GM19455 (cell line): ENCODE results near the gene DOCK4.

ENCODE experiments used
- ATAC-seq: cut with Tn5 transposase; IDR thresholded peaks from one replicate; pipeline ENCODE4 v1.9.1; 2021; ENCODE audit not compliant: unreplicated experiment

DOCK4 gene

DNA sequence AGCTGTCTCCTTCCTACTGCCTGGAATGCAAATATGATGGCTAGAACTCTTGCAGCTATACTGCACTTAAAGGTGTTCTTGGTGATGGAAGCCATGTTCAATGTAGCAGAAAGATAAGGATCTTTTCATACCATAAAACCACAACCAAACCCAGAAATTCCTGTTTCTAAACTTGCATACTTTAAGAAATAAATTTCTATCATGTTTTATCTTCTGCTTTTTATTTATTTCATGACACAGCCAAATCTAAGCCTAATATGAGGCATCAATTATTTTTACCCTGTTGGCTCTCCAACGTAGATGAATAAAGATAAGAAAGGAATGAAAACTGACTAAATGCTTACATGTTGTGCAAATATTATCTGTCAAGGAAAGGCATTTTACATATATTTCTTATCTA is 224.1 kb downstream of the DOCK4 start:
- no peak for ATAC-seq

DNA sequence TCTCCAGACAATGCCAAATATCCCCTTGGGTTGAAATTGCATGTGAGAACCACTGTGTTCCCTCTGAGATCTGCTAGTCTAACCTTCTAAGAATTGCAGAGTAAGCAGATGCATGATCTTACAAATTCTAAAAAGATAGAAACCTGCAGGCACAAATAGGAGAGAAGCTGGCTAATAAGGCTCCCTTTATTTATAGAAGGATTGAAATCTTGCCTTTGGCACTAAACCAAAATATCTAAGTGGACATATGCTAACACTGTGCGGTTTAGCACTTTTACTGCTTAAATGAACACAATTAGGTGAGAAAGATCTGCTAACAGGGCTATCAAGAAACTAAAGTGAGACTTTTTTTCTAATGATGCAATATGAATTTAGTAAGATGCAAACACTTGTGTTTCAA is 225.5 kb downstream of the DOCK4 start:
- ATAC-seq: no peak

DNA sequence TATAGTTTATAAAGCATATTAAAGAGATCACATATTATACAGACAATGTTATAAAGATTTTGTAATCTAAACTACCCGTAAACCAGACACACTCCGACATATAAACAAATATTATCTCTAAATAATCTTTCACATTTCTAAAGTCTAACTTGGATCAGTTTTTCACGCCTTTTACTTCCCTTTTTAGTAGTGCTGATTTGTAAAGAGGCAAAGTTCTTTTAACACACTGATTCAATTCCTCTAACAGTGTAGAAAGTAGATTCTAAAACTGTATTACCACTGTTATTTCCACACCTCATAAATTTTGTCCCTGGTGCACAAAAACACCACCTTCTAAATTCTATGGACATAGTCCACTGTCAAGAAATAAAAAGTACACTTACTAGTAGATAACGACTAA is 230.9 kb downstream of the DOCK4 start:
- no peak for ATAC-seq

GRCh38 chr7:111960984-111961383 is 245.2 kb downstream of the DOCK4 start:
- ATAC-seq: no peak

- no peak for ATAC-seq
These were observed 247.3 kb downstream of the DOCK4 start for GRCh38 chr7:111958896-111959295.

GRCh38 chr7:111958431-111958830 is 247.8 kb downstream of the DOCK4 start:
- no peak for ATAC-seq

GRCh38 chr7:111955616-111956015 is 250.6 kb downstream of the DOCK4 start:
- no peak for ATAC-seq

DNA sequence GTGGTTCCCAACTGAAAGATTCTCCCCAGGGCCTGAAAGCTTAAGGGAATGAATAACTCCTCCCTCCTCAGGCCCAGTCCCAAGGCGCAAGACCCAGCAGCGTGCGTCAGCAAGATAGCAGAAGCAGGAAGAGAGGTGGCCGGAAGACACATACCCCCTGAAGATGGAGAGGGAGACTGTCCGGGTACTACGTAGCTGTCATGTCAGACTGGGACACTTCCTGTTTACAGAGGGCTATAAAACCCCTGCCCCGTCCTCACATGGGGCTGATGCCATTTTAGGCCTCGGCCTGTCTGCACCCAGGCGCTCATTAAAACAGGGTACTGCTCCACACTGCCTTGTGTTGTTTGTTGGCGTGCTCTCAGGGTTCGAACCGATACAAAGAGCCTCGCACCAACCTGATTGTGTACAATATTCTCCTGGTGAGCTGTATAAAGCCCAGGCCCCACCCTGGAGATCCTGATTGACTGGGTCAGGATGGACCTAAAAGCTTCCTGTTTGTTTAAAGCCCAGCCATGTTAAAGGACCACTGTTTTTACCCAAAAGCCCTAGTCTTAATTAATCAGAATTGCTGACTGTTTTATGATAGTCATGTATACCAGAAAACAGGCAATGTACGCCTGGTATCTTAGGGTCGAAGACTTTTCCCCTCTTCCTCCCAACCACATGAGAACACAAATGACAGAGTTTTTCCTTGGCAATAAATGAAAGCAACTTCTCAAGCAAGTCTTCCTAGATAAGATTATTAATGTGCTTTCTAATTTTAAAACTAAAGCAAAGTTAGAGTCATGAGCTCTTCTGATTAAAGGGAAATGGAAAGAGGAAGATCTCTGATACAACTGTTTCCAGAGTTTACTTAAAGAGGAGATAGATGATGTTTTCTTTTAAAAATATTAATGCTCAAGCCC is 251.5 kb downstream of the DOCK4 start:
- ATAC-seq: no peak

DNA sequence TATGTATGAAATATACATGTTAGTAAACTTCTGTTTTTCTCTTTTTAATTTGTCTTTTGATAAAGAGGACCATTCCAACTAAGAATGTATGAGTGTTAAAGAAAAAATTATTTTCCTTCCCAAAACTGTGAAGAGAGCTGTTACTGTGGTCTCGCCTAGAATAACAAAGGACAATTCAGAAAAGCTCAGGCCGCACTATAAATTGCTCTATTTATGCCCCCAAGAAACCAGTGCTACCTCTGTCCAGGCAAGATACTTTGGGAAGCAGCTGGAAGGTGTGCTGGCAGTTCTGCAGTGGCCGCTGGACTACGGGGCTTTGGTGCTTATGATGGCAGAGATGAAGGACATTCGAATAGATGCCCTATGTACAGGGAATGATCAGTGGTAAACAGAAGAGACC is 252.1 kb downstream of the DOCK4 start:
- no peak for ATAC-seq

- no peak for ATAC-seq
These were observed 252.6 kb downstream of the DOCK4 start for GRCh38 chr7:111953611-111954010.

GRCh38 chr7:111952783-111953182 is 253.4 kb downstream of the DOCK4 start:
- no peak for ATAC-seq

DNA sequence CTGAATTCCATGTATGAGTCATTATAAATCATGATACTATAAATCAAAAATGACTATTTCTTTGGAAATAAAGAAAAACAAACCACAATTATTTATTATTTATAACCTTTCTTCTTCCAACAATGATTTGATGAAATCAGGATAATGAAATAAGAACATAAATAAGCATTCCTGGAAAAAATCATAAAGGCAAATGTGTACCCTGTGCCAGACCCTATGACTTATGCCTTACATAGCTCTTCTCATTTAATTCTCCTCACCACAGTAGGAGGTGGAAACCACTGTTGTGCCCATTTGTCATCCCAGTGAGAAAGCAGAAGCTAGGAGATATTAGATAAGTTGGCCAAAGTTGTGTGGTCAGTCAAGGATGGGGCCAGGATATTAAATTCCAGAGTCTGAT is 255.1 kb downstream of the DOCK4 start:
- no peak for ATAC-seq

DNA sequence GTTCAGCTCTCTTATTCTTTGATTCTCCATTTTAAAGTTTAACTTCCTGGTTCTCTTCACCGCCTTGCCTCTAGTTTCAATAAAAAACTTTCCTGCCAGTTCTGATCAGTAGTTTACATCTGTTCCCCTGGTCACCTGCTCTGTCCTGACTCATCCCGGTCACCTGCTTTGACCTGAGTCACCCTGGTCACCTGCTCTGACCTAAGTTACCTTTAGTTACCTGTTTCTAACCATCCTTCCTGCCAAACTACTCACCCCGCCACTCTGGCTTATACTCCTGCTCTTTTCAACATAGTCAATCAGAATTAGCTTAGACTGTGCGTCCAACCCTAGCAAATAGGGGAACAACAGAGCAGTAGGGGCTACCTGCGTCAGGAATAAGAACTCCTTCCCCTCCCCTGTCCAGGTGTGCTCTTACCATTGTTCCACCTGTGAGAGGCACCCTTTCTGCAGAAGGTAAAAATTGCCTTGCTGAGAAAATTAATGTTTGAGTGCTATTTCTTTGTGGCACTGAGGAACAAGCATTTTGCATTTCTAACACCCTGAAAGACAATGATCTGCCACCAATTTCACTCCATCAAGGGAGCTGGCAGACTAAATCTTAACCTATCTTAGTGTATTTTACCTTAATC is 263.6 kb downstream of the DOCK4 start:
- ATAC-seq: no peak

GRCh38 chr7:111937163-111937562 is 269.0 kb downstream of the DOCK4 start:
- ATAC-seq: no peak

GRCh38 chr7:111933609-111934008 is 272.6 kb downstream of the DOCK4 start:
- ATAC-seq: no peak

DNA sequence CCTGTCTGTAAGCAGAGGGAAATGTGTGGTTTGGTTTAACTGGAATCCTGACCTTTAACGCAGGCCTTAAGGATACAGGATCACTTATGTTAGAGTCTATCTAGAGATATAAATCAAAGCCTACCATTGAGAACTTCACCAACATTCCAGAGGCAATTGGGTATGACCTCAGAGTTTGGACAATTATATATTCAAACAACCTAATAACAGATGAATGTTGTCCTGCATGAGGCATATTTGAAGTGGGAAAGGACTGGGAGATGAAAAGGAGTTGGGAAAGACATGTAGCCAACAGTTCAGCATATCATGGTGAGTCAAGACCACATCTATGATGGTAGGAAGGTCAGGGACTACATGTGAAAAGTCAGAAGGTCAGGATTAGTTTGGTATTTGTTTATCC is 274.2 kb downstream of the DOCK4 start:
- no peak for ATAC-seq

DNA sequence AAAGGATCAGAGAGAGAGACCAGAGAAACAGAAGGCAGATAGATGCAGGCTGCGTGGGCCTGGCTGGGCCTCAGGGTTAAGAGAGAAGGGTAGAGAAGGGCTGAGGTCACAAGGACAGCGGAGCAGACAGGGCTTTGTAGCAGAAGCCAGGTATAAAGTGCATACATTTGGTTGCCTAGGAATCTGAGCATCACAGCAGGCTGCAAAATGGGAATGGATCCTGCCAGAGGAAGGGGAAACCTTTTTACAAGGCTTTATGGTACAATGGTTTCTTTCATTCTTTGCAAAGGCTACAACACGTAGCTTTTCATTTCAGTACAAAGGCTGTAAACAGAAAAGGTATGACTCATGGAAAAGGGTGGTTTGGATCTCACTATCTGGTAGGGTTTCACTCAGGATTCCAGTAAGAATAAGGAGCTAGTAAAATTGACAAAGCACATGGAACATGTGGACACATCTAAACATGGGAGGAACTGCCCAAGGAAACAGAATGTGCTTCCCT is 275.1 kb downstream of the DOCK4 start:
- ATAC-seq: no peak

GRCh38 chr7:111929264-111929663 is 276.9 kb downstream of the DOCK4 start:
- no peak for ATAC-seq

GRCh38 chr7:111927353-111928019 is 278.7 kb downstream of the DOCK4 start:
- ATAC-seq: no peak

DNA sequence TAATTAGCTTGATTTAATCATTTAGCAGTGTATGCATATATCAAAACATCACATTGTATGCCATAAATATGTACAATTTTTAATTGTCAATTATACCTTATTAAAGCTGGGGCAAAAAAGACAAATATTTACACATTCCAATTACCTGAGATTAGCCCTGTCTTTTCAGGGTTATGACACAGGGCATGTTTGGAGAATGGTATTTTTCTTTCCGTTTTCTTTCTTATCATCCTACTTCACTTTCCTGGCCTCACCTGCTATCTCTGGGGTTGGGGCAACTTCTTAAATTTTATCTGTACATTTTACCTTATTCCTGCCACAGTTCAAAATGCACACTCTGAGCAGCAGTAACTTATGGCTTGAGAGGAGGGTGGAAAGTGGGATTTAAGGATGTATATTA is 285.9 kb downstream of the DOCK4 start:
- no peak for ATAC-seq

DNA sequence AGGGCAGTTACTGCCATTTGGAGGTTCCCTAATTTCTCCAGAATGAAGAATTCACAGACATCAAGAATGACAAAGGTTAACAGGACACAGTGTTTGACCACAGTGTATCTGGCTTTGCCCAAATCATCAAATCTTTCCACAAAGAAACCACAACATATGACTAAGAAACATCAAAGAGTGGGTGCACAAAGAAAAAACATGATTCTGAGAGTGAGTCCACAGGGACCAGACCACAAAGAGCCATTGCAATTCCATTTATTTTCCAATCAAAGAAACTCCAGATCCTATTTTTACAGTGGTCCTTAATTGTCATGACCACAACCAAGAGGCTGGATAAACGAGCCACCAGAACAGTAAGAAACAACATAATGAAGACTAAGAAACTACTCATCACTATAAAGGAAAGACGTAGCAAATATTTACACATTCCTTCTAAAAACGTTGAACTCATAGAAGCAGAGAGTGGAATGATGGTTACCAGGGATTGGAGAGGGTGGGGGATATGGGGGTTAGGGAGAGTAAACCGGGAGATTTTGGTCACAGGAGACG is 286.5 kb downstream of the DOCK4 start:
- no peak for ATAC-seq
